ENCODE measurements around the gene JAKMIP1. TPM values are rescaled to one million over a fixed set of nuclear protein-coding genes. Genes with fewer than 3 reads are reported as not detected.

Gene JAKMIP1
- total and polyA plus RNA-seq, 9 donors = 0.33 to 1.00 (median 0.56) TPM; not detected in 1

DNA sequence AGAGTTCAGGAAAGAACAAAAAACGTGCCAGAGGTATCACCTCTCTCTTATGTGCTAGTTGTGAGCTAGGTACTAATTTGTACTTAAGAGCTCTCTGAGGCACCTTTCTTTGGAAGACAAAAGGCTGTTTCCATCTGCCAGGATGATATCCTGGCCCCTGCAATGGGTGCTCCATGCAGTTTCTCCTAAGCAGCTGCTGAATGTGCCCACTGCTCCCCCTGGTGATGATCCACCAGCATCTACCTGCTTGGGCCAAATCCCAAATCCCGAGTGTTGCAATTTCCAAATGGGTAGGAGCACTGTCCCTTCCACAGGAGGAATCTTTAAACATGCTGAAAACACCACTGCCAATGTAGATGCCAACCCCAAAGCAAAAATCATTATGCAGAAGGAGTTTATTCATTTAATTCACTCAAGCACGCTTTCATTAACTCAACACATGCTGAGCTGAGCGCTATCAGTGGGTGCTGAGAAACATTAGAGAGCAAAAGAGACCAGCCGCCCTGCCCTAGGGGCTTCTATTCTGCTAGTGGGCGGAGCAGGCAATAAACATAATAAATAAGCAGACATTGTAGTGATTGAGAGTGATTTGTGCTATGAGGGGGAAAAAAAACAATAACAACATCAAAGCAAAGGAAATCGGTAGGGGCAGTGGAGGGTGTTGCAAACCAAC, 112.5 kb downstream of the JAKMIP1 start:
- Histone ChIP-seq H3K27ac (no peak overlapping the region), H3K9me3 (no peaks in the 10 kb centered on the region), H3K4me1 (ENCODE audit: insufficient read depth) (no peaks in the 10 kb centered on the region), H3K27me3 (no peaks in the 10 kb centered on the region), H3K4me3 (no peak overlapping the region), H3K36me3 (no peaks in the 10 kb centered on the region)
- WGBS, 3 donors = 60 to 72% (median 64%) methylated on average over 7 of the region's 7 CpGs
- TF ChIP-seq POLR2A (IDR thresholded peaks at IDR 0.05) = no peak
- intact Hi-C loops (cut with DNase I) = no loop called here
- DNase-seq = no peak

DNA sequence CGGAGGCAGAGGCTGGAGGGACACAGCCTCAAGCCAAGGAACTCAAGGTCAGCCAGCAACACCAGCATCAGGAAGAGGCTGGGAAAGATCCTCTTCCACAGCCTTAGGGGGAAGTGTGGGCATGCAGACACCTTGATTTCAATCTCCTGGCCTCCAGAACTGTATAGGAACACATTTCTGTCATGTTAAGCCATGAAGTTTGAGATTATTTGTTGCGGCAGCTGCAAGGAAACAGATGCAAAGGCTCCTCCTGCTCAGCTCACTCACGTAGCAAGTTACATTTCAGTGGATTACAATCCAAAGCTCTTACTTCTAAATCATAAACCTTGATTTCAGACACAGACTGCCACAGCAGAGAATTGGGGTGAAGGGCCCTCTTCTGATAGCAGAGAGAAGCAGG, 113.5 kb downstream of the JAKMIP1 start:
- DNase-seq = no peak
- H3K9me3 ChIP-seq = no peaks in the 10 kb centered on the region
- TF ChIP-seq EP300 (IDR thresholded peaks at IDR 0.05) = no peak
- TF ChIP-seq POLR2A (IDR thresholded peaks at IDR 0.05) = no peak
- TF ChIP-seq CTCF (IDR thresholded peaks at IDR 0.05) = no peak
- no peak overlapping the region for H3K27ac ChIP-seq
- H3K4me3 ChIP-seq = no peak overlapping the region
- no peaks in the 10 kb centered on the region for H3K27me3 ChIP-seq
- 82 to 86% (median 84%) methylated on average over 3 of the region's 3 CpGs for WGBS, 3 donors
- H3K4me1 ChIP-seq (ENCODE audit: insufficient read depth) = no peaks in the 10 kb centered on the region
- intact Hi-C loops (cut with DNase I) = no loop called here
- H3K36me3 ChIP-seq = no peaks in the 10 kb centered on the region

- Histone ChIP-seq H3K4me1 (ENCODE audit: insufficient read depth) (no peaks in the 10 kb centered on the region), H3K36me3 (no peaks in the 10 kb centered on the region), H3K27ac (no peak overlapping the region), H3K27me3 (no peaks in the 10 kb centered on the region), H3K9me3 (no peaks in the 10 kb centered on the region), H3K4me3 (no peak overlapping the region)
- TF ChIP-seq CTCF (IDR thresholded peaks at IDR 0.05) (no peak), EP300 (IDR thresholded peaks at IDR 0.05) (no peak), POLR2A (IDR thresholded peaks at IDR 0.05) (no peak)
- WGBS, 3 donors = 41% methylated on average over 18 of the region's 18 CpGs
- DNase-seq = no peak
- intact Hi-C loops (cut with DNase I) = no loop called here
Measured at GRCh38 chr4:6085691-6086628, 114.4 kb downstream of the JAKMIP1 start.

DNA sequence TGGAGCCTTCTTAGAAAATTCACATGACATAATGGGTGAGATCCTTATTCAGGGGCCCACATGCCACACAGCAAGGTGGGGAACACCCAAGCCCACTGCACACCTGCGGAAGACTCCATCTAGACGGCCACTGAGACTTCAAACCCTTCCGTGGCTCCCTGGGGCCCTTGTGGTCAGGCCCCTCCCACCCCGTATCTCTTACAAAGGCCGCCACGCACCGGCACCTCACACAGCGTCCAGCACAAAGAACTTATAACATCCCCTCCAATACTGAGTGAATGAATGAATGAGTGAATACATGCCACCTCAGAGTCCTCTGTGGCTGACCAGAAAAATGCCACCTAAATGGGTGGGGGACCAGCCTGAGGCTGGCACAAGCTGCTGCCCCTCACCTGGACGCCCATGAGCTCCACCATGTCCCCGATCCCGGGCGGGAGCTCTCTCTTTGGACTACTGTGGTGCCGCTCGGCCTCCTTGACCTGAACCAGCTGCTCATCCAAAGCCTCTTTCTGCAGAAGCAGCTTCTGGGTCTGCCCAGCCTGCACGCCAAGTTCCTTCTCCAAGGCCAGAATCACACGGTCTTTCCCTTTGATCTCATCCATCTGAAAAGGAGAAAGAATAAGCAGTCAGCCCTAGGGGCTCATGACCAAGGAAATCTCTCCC, 115.2 kb downstream of the JAKMIP1 start:
- Histone ChIP-seq H3K9me3 (no peaks in the 10 kb centered on the region), H3K27me3 (no peaks in the 10 kb centered on the region), H3K27ac (no peak overlapping the region), H3K4me1 (ENCODE audit: insufficient read depth) (no peaks in the 10 kb centered on the region), H3K36me3 (no peaks in the 10 kb centered on the region), H3K4me3 (no peak overlapping the region)
- DNase-seq = peak in 2 of 5 donors; percentile 23 to 59
- 53 to 58% (median 57%) methylated on average over 16 of the region's 16 CpGs for WGBS, 3 donors
- intact Hi-C loops (cut with DNase I) = no loop called here
- no peak for TF ChIP-seq EP300 (IDR thresholded peaks at IDR 0.05)
- no peak for TF ChIP-seq POLR2A (IDR thresholded peaks at IDR 0.05)
- no peak for TF ChIP-seq CTCF (IDR thresholded peaks at IDR 0.05)
